Measurements from ENCODE around the gene SORCS3.
"Not testable (repeated sequence)": the region's sequence is repeated elsewhere in the genome, so short reads cannot be mapped to it uniquely, and the experiment has no call there.

SORCS3 gene

GRCh38 chr10:104694074-104694473 lies 53.0 kb downstream of the SORCS3 start:
- H3K27me3 Mint-ChIP-seq = peaks cover 13% of the 10 kb centered on the region
- no peak overlapping the region for H3K27ac Mint-ChIP-seq
- H3K9me3 Mint-ChIP-seq = no peaks in the 10 kb centered on the region
- no peaks in the 10 kb centered on the region for H3K36me3 Mint-ChIP-seq (ENCODE audit: low read depth)
- H3K4me3 Mint-ChIP-seq = no peak overlapping the region
- no peaks in the 10 kb centered on the region for H3K4me1 Mint-ChIP-seq (ENCODE audit: low read depth)

GRCh38 chr10:104703262-104703661 lies 62.2 kb downstream of the SORCS3 start:
- H3K4me1 Mint-ChIP-seq (ENCODE audit: low read depth); H3K27me3 Mint-ChIP-seq; H3K27ac Mint-ChIP-seq; H3K9me3 Mint-ChIP-seq; H3K36me3 Mint-ChIP-seq (ENCODE audit: low read depth); H3K4me3 Mint-ChIP-seq: not testable (repeated sequence)

DNA sequence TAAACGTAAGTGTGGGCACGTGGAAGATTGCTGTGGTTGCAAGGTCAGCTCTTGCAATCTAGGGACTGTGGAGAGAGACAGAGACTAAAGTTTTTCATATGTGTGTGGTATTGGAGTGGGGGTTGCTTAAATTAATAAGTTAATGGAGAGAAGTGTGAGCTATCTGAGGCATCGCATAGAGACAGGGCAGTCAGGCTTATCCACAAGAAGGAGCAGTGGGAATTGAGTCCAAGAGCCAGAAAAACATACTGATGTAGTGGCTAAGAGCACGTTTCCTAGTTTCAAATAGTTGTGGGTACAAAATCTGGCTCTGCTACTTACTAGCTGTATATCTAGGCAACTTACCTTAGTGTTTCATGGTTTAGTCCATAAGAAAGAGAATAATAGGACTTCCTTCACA lies 65.8 kb downstream of the SORCS3 start:
- Mint-ChIP-seq H3K27me3 (peaks cover 4% of the 10 kb centered on the region), H3K27ac (no peak overlapping the region), H3K4me3 (no peak overlapping the region), H3K36me3 (ENCODE audit: low read depth) (no peaks in the 10 kb centered on the region), H3K9me3 (no peaks in the 10 kb centered on the region), H3K4me1 (ENCODE audit: low read depth) (no peaks in the 10 kb centered on the region)

GRCh38 chr10:104707602-104708459 lies 66.7 kb downstream of the SORCS3 start:
- Mint-ChIP-seq H3K36me3 (ENCODE audit: low read depth) (no peaks in the 10 kb centered on the region), H3K4me1 (ENCODE audit: low read depth) (no peaks in the 10 kb centered on the region), H3K9me3 (no peaks in the 10 kb centered on the region), H3K4me3 (no peak overlapping the region), H3K27ac (no peak overlapping the region), H3K27me3 (peaks cover 4% of the 10 kb centered on the region)

DNA sequence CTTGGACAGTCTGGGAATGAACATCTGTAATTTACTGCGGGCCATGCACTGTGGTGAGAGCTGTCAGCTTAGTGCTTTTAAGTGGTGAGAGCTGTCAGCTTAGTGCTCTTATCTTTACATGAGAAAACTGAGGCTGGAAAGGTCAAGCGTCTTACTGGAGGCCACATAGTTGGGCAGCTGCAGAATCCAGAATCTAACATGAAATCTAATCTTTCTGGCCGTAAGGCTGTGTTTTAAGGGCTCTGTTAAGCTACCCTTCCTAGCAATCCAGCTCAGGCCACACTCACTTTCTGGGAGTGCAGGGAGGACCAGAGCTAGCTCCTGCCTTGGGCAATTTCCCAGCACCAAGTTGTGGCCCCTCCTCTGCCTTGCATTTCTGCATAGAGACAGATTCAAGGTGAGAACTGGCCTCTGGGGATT lies 70.2 kb downstream of the SORCS3 start:
- Mint-ChIP-seq H3K27me3 (peaks cover 24% of the 10 kb centered on the region), H3K9me3 (no peaks in the 10 kb centered on the region), H3K4me1 (ENCODE audit: low read depth) (no peaks in the 10 kb centered on the region), H3K36me3 (ENCODE audit: low read depth) (no peaks in the 10 kb centered on the region), H3K4me3 (no peak overlapping the region), H3K27ac (no peak overlapping the region)

GRCh38 chr10:104730593-104730992 lies 89.5 kb downstream of the SORCS3 start:
- not testable (repeated sequence) for H3K36me3 Mint-ChIP-seq (ENCODE audit: low read depth); H3K4me1 Mint-ChIP-seq (ENCODE audit: low read depth); H3K27ac Mint-ChIP-seq; H3K4me3 Mint-ChIP-seq; H3K9me3 Mint-ChIP-seq
- peaks cover 32% of the 10 kb centered on the region for H3K27me3 Mint-ChIP-seq

GRCh38 chr10:104731192-104731591 lies 90.1 kb downstream of the SORCS3 start:
- H3K27ac Mint-ChIP-seq = no peak overlapping the region

DNA sequence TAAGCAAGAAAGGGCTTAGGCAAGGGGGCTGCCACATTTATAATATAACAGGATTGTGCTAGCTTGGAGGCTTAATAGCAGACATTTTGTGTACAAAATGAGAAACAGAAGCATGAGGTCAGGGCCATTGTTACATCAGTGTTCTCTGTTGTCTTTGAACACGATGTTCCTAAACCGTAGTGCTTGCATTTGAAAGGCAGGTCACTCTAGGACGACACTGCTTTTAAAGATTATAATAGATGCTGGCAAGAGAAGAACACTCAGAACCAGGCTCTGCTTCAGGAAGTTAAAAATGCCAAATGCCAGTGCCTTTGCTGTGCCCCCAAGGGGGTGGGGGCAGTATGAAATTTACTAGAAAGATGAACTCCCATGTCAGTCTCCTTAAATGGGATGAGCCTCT lies 91.1 kb downstream of the SORCS3 start:
- no peaks in the 10 kb centered on the region for H3K36me3 Mint-ChIP-seq (ENCODE audit: low read depth)
- H3K4me3 Mint-ChIP-seq = no peak overlapping the region
- no peaks in the 10 kb centered on the region for H3K4me1 Mint-ChIP-seq (ENCODE audit: low read depth)
- H3K27me3 Mint-ChIP-seq = peaks cover 34% of the 10 kb centered on the region
- no peak overlapping the region for H3K27ac Mint-ChIP-seq
- H3K9me3 Mint-ChIP-seq = no peaks in the 10 kb centered on the region

More at GRCh38 chr10:104731192-104731591, 90.1 kb downstream of the SORCS3 start:
- no peak overlapping the region for H3K4me3 Mint-ChIP-seq
- peaks cover 38% of the 10 kb centered on the region for H3K27me3 Mint-ChIP-seq
- no peaks in the 10 kb centered on the region for H3K36me3 Mint-ChIP-seq (ENCODE audit: low read depth)
- peaks cover 5% of the 10 kb centered on the region for H3K9me3 Mint-ChIP-seq
- no peaks in the 10 kb centered on the region for H3K4me1 Mint-ChIP-seq (ENCODE audit: low read depth)

GRCh38 chr10:104734433-104734832 lies 93.3 kb downstream of the SORCS3 start:
- H3K27me3 Mint-ChIP-seq = peaks cover 32% of the 10 kb centered on the region
- H3K27ac Mint-ChIP-seq = no peak overlapping the region
- no peaks in the 10 kb centered on the region for H3K9me3 Mint-ChIP-seq
- H3K4me3 Mint-ChIP-seq = no peak overlapping the region
- H3K36me3 Mint-ChIP-seq (ENCODE audit: low read depth) = no peaks in the 10 kb centered on the region
- H3K4me1 Mint-ChIP-seq (ENCODE audit: low read depth) = no peaks in the 10 kb centered on the region

- no peaks in the 10 kb centered on the region for H3K36me3 Mint-ChIP-seq (ENCODE audit: low read depth)
- H3K4me3 Mint-ChIP-seq = no peak overlapping the region
- no peak overlapping the region for H3K27ac Mint-ChIP-seq
- no peaks in the 10 kb centered on the region for H3K9me3 Mint-ChIP-seq
- no peaks in the 10 kb centered on the region for H3K4me1 Mint-ChIP-seq (ENCODE audit: low read depth)
- H3K27me3 Mint-ChIP-seq = peaks cover 34% of the 10 kb centered on the region
Measured at GRCh38 chr10:104735036-104735756, 94.1 kb downstream of the SORCS3 start.

DNA sequence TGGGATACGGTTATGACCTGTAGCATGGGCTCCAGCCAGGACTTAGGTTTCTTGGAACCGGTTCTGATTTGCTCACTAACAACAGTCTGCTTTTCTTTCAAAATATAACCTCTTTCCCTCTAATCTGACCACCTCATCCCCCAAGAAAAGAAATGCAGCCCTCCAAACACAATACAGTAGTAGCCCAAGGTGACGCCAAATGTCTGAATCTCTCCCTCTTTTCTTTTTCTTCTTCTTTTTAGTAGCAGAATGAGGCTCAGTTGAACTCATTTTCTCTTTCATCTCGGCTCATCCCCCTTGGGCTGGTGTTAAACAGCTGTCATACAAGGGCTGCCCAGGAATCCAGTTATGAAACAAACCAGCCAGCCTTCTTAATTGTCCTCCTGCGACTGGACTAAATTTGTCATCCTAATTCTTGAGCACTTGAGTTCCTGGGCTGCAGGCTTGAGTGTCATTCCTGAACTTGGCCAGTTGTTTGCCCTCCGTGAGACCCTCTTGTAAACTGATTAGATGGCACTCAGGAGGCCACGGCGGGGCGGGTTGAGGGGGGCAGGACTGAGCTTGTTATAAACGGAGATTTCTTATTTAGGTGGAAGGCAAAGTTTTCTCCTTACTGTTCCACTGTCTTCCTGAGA lies 94.8 kb downstream of the SORCS3 start:
- H3K27ac Mint-ChIP-seq = no peak overlapping the region
- no peaks in the 10 kb centered on the region for H3K9me3 Mint-ChIP-seq
- no peaks in the 10 kb centered on the region for H3K36me3 Mint-ChIP-seq (ENCODE audit: low read depth)
- H3K4me3 Mint-ChIP-seq = no peak overlapping the region
- peaks cover 35% of the 10 kb centered on the region for H3K27me3 Mint-ChIP-seq
- H3K4me1 Mint-ChIP-seq (ENCODE audit: low read depth) = no peaks in the 10 kb centered on the region

DNA sequence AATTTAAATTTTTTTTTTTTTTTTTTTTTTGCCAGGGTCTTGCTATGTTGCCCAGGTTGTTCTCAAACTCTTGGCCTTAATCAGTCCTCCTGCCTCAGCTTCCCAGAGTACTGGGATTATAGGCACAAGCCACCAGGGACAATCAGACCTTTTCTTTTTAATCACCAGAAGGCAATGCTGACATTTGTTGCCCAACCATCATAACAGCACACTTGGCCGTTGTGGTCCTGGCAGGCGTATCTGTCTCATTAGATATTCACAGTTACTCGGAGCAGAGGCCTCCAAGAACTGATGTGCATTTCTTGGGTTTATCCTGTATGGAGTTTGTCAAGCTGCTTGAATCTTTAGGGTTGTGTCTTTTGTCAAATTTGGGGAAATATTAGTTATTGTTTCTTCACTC lies 100.0 kb downstream of the SORCS3 start:
- Mint-ChIP-seq H3K9me3 (no peaks in the 10 kb centered on the region), H3K27ac (no peak overlapping the region)

GRCh38 chr10:104744052-104744451 lies 103.0 kb downstream of the SORCS3 start:
- Mint-ChIP-seq H3K9me3 (no peaks in the 10 kb centered on the region), H3K4me3 (no peak overlapping the region), H3K4me1 (ENCODE audit: low read depth) (no peaks in the 10 kb centered on the region), H3K36me3 (ENCODE audit: low read depth) (no peaks in the 10 kb centered on the region), H3K27me3 (peaks cover 18% of the 10 kb centered on the region), H3K27ac (no peak overlapping the region)

More for the DNA sequence above, 100.0 kb downstream of the SORCS3 start:
- Mint-ChIP-seq H3K36me3 (ENCODE audit: low read depth) (no peaks in the 10 kb centered on the region), H3K27me3 (peaks cover 25% of the 10 kb centered on the region), H3K4me1 (ENCODE audit: low read depth) (no peaks in the 10 kb centered on the region), H3K4me3 (no peak overlapping the region)

DNA sequence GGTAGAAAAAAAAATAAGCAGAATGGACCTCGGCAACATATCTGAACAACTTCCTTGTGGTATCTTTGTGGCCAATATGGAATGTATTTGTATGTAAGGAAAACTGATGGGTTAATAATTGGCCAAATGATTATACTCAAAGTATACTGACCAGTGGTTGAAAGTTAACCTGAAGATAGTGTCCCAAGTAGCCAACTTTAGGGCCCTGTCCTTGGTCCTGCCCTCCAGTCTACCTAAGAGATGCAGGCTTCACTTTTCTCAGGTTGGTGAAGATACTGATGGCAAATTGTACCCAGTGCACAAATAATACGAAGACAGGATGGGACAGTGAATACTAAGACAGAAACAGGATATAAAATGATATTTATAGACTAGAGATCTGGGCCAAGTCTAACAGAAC lies 109.2 kb downstream of the SORCS3 start:
- Mint-ChIP-seq H3K9me3 (no peaks in the 10 kb centered on the region), H3K27me3 (peaks cover 8% of the 10 kb centered on the region), H3K27ac (no peak overlapping the region), H3K4me1 (ENCODE audit: low read depth) (no peaks in the 10 kb centered on the region), H3K4me3 (no peak overlapping the region), H3K36me3 (ENCODE audit: low read depth) (no peaks in the 10 kb centered on the region)

GRCh38 chr10:104762793-104763192 lies 121.7 kb downstream of the SORCS3 start:
- Mint-ChIP-seq H3K27me3 (peaks cover 6% of the 10 kb centered on the region), H3K4me1 (ENCODE audit: low read depth) (no peaks in the 10 kb centered on the region), H3K4me3 (no peak overlapping the region), H3K27ac (no peak overlapping the region), H3K36me3 (ENCODE audit: low read depth) (no peaks in the 10 kb centered on the region), H3K9me3 (no peaks in the 10 kb centered on the region)
